Dermis microvascular lymphatic vessel endothelial cell (primary cell): ENCODE measurements around the gene PDLIM5. TPM values are rescaled to one million over a fixed set of nuclear protein-coding genes. Genes with fewer than 3 reads are reported as not detected.
"Not testable (repeated sequence)": the region's sequence is repeated elsewhere in the genome, so short reads cannot be mapped to it uniquely, and the experiment has no call there.

Experiments used
- DNase-seq, 2 donors: peaks; one replicate each; pipeline versions ENCODE4 v3.0.0 to v3.0.0-alpha.2; 2010; ENCODE audit warnings: low read depth in 2 of 2
- total RNA-seq: library from RNA; depleted of rRNA; stranded (reverse); fragments of >200 nt; gene quantifications from 2 replicates; pipeline ENCODE4 v1.2.1, GENCODE V29; 2014

Gene PDLIM5
- total RNA-seq, 1 donor from 2014 or later, result 71.0 TPM

DNA sequence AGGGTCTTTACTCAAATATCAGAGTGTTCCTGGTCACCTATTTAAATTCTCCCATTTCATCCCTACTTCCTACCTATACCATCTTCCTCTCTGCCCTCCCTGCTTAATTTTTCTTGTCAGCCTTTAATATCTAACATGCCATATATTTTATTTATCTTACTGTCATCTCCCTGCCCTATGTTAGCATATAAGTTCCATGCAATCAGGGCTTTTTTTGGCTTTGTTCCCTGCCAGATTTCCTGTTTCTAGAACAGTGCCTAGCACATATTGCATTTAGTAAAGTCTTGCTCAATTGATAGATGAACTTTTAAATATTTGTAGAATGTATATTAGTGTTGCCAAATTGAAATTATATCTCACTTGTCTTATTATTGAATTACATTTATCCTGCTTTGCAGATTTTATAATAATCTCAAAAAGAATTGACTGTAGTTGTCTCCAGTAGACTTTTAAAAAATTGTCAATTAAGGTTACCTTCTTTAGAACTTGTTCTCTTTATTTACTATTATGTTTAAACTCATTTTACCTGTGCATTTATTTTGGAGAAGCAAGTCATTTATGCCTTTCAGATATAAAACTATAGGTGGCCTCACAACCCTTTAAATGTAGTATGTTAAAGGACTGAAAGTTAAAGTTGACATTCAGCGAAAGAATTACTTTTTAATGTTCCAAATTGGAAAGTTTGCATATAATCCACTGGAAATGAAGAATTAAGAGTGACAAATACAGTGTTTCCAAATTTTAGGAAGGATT is 197.8 kb downstream of the PDLIM5 start:
- DNase-seq, result peak; percentile 45 to 71

DNA sequence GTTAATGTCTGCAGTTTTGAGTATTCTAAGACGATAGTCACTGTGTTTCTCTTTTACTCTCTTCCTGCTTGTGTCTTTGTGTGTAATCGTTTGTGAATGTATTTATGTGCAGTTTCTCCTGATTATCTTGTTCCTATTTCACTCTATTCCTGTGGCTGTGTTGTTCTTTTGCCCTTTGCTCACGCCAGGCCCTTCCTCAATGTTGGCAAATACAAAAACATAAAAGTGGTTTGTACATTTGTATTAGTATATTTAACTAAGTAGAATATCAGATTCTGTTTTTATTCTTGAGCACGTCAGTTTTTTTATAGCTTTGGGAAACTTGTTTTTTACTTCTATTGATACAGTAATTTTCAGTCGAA is 198.4 kb downstream of the PDLIM5 start:
- DNase-seq, result peak in 1 of 2 donors; percentile 30

DNA sequence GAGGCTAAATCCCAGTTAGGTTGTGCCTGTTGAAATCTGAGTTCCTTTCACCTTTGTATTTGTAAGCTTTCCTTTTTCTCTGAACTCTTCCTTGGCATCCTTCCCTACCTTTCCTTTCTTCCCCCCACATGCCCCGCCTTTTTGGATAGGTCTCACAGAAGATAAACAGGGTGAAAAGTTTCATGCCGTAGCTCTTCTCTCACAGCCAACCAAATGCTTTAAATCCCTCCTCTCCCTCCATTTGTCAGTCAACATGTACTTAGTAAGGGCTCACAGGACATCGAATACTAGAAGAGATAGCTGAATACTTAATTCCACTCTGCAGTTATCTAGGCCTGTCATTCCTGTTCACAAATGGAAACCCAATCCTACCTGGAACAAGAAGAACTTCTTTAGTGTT is 198.9 kb downstream of the PDLIM5 start:
- DNase-seq, result peak in 1 of 2 donors; percentile 35

DNA sequence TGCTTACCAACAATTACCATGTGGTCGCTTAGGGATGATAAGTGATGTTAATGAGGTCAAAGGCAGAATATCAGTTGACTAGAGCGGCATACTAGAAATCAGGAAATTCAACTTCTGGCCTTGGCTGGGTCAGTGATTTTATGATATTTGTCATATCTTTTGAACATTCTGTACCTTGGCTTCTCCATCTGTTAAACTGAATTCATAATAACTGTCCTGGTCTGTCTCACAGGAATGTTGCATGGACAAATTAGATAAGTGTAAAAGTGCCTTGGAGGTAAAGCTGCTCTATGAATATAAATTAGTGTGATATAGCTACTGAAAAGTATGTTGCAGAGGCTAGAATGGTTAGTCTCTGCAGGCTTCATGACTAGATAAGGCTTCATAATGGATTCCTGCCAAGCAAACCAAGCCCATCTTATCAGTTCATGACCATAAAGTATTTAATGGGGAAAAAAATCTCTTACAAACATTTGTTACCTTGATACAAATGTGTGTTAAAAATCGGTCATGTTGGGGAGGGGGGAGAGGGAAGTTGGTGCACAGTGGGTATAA is 201.4 kb downstream of the PDLIM5 start:
- no peak for DNase-seq

DNA sequence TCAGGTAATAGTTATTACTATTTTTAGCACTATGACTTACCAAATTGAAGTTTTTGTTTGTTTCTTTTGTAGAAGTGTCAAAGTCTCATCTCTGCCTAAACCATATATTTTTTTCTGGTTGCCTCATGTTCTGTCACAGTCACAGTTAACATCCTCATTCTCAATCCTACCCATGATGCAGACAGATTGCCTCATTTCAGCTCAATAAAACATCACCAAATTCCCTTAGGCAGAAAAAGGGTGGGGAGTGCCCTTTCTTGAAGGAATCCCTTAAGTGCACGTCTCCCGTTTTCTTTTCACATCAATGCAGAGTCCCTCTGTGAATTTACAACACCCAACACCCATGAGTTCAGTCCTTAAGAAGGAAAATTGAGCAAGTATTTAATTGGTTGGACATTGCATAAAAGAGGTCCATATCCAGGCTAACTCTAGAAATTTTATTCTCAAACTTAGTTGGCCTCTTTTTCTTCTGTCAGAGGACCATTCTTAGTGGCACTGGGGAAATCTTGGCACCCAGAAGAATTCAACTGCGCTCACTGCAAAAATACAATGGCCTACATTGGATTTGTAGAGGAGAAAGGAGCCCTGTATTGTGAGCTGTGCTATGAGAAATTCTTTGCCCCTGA is 202.4 kb downstream of the PDLIM5 start:
- DNase-seq, result no peak

DNA sequence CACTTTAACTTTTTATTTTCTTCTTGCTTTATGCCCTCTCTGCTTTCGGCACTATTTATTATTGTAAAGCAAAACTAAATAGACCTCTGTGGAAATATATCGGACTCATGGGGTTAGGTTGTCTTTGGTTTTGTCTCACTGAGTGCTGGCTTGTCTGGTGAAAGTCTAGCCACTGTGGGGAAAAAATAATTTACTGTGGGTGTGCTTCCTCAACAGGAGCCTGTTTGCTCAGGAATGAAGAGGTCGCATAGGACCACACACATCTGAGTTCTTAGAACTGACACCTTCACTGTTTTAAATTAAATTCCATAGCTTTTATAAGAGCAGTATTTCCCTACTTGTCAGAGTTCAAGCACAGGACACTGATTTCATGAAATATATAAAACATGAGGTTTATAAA is 203.0 kb downstream of the PDLIM5 start:
- no peak for DNase-seq

DNA sequence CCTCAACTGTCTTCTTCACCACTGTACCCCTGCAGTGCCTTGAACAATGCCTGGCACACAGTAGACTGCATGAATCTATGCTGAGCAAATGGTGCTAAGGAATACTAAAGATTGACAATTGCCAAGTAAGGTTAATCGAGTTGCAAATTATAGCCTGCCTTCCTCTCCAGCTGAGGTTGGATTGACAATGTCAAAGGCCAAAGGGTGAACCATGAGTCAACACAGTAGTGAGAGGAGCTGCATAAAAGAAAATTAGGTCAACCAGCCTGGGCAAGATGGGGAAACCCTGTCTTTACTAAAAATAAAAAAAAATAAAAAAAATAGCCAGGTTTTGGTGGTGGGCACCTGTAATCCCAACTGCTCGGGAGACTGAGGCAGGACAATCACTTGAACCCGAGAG is 208.9 kb downstream of the PDLIM5 start:
- DNase-seq, result no peak

DNA sequence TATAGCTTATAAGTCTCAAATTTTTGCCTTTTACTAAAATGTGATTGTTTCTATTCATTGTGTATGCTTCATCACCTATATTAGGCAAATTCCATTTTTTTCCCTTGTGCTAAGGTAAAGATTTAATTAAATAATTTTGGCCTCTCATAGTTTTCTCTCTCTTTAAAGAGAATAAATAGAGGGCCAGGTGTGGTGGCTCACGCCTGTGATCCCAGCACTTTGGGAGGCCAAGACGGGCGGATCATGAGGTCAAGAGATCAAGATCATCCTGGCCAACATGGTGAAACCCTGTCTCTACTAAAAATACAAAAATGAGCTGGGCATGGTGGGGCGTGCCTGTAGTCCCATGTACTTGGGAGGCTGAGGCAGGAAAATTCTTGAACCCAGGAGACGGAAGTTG is 213.3 kb downstream of the PDLIM5 start:
- not testable (repeated sequence) for DNase-seq

DNA sequence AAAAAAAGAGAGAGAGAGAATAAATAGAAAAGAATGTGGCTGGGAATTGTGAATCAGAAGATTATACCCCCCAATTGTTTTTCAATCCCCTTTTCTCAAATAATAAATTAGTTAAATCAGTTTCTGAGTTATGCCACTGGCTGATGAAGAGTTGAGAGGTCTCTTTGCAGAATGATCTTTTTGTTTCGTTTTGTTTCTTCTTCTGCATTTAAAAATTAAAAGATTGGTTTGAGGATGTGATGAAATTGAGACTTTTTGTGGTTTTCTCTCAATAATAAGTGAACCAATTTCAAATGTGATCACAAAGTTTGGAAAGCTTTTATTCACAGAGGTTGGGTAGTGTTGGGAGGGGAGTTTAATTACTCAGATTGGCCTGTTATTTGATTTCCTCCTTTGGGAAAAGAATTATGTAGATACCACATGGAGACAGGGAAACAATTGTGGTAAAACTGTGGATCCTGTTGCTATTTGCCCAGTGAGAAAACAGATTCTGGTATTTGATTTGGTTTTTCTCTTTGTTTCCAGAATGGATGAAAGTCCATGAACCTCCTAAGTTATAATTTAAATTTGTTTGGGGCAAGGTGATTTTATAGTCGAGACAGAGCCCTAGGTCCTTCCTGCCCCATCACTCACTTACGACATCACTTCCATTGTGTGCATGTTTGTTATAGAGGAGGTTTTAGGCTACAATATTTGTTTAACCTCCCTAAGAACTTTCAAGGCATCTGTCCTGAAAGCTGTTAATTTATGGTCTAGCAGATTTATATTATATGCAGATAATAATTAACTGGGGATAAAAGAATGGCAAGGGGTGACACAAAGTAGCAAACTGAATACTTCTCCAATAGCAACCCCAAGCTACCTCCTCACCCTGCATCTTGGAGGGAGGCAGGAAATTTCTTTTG is 214.0 kb downstream of the PDLIM5 start:
- DNase-seq, result no peak

DNA sequence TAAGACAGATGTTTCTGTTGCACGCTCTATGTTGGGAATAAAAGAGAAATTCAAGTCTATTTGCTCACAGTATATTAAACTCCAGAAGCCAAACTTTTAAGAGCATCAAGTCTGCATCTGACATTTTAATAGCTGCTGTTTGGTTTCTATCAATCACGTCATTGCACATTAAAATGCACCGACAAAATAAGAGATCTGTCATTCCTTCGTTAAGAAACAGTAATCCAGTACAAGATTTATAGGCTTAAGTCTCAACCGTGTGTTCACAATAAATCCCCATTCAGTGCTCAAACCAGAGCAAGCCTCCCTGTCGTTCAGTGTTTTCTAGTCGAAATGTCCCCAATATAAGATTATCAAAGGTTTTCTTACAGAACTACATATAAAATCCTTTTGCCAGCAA is 217.0 kb downstream of the PDLIM5 start:
- no peak for DNase-seq

DNA sequence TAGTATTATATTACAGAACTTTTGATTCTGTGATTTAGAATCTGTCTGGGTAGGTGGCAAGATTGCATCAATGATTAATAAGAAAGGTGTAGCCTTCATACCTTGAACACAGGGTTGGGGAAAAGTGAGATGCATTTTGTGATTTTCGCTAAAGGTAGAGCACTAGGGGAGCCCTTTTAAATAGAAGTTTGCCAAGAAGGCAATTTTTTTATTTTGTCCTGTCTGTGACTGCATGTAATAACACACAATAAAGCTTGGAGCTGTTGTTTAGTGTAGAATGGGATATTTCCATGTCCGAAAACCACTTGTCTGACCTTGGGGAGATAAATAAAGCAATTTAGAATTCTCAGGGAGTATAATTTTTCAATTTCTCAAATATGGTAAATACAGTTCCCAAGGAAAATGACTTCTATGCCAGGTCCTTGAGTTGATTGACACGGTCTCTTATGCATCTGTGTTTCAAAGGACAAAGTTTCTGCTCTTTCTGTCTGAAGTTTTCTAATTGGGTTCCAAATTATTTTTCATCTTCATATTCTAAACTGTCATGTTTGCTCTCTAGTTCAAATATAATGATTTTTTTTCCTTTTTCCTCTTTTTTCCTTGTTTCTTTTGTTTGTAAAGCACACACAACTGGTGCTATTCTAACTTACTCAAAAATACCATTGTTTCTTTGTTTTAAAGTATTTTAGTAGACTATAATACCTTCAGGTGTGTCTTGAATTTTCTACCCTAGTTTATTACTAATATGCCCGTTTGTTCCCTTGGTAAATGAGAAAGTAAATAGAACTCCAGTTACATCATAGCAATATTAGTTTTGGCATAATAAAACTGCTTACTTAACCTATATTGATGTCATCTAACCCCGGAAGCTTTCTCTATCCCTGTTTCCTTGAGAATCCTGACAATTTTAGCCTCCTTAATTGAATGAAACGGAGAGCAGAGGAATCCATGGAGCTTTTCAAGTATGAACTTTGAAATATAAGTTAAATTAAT is 218.2 kb downstream of the PDLIM5 start:
- peak; percentile 3 to 42 for DNase-seq

DNA sequence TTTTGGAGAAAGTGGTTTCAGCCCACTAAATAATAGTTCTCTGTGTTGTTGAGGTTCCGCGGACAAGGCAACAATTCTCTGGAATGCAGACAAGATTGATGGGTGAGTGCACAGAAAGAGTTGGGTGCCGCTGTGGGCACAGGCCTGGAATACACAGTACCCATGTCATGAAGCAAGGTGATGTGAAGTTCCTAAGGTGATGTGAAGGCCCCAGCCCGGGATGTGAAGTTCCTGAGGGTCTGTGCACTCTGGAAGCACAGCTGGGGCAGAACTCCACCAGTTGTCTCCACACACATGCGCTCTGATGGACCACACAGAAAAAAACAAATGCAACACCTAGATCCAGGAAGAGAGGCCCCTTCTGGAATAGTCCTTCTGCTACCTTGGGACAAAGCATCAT is 219.4 kb downstream of the PDLIM5 start:
- no peak for DNase-seq

DNA sequence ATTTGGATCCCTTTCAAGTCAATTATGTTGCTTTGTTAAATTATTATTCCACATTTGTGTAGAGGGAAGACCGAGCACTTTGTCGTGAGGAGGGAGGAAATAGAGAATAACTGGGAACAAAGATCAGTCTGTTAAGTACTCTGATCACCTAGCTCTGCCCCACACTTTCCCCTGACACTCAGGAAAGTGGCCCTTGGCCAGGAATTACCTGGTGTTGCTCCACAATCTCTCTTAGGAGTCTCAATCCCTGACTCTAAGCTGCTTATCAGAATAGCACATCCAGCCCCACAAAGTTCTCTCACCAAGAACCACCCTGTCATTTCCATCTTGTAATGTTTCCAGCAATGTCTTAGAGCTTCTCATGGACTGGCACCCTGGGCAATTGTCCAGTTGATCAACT is 222.2 kb downstream of the PDLIM5 start:
- no peak for DNase-seq

DNA sequence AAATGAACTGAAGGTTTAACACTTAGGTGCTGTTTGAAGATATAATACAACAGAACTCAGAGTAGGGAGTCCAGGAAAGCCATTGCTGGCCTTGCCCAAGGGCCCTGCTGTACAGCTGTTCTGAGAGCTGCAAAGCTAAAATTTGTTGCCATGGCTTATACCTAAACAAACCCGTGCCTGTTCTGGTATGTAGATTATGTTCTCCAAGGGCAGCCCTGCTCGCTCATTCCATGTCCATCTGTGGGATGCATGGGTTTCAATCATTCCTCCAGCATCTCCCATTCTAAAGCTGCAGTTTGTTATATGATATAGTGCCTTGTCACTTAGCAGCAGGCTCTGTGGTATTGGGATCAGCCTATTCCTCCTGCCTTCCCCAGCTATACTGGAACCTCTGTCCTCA is 225.2 kb downstream of the PDLIM5 start:
- no peak for DNase-seq

DNA sequence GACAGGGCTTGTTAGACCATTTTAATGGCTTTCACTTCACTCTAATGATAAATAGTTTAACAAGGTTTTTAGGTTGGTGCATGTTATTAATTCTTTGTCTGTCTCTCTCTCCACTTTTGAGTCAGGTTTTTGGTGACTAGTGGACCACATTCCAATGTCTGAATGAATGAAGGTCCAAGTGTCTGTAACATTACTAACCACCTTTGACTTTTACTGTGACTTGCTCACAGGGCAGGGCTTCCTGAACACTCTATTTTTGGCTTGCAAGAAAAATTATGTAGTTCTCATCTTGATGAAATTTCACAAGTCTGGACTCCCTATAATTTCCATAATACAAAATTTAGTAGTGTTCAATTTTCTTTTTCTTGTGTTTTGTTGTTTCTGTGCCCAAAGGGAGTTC is 227.2 kb downstream of the PDLIM5 start:
- no peak for DNase-seq

DNA sequence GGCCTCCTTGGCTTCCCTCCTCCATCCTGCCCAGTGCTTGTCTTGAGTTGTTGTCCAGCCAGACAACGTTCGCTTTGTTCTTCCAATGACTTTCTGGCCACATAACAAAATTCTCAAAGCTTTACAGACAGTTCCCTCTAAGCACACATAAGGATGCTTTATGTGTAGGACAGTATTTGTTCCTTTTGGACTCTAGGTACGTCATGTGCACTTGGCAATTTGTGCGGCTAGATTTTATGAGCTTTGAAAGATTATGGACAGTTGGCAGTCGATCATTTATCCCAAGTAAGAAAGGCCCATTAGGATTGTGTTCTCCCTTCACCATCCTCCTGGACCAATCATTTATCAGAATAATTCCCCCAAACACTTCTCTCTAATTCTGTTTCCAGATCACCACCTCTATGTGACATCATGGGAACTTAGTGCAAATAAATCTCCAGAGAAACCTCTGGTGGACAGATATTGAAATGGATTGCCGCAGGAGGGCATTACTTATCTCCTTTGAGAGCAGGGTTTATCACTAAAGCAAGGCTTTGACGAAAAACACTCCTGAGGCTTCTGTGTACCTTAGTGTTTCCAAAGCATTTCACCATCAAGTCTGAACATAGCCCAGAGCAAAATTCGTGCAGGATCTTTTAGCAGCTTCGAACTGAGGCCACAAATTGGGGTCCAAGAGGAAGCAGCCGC is 228.6 kb downstream of the PDLIM5 start:
- no peak for DNase-seq

DNA sequence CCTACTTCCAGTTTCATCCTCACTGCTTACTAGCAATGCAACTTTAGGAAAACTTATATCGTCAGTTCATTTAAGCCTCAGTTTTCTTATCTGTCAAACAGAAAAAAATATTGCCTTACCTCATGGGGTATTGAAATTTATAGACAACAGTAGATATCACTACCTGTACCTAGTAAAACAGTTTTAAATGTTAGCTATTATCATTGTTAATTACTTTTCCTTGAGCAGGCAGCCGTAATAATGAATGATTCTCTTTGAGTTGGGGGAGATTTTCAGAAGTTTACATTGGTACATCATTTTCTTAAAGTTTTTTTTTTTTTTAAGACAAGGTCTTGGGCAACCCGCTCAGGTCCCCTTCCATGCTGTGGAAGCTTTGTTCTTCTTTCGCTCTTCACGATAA is 234.3 kb downstream of the PDLIM5 start:
- DNase-seq, result no peak

DNA sequence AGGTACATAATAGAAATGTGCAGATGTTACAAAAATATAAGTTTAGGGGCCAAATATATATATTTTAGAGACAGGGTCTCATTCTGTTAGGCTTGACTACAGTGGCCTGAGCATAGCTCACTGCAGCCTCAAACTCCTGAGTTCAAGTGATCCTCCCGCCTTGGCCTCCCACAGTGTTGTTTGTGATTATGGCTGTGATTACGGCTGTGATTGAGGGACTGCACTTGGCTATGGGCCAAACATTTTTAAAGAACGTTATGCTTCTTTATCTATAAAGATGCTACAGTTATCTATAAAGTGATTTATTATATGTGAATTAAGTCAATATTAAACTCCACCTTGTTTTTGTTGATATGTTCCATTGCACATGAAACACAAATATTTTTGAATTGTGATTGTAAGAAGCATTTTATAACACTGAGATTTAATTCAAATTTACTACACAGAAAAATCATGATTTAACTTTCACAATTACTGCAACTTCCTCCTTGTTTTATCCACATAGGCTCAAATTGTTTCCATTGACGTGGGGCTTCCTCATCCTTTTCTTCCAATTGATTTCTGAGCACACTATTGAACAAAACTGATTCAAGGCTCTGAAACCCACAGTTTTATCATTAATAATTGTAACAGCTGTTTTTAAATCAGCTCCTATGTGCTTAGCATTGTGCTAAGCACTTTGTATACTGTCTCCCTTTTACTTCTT is 237.6 kb downstream of the PDLIM5 start:
- DNase-seq, result no peak

DNA sequence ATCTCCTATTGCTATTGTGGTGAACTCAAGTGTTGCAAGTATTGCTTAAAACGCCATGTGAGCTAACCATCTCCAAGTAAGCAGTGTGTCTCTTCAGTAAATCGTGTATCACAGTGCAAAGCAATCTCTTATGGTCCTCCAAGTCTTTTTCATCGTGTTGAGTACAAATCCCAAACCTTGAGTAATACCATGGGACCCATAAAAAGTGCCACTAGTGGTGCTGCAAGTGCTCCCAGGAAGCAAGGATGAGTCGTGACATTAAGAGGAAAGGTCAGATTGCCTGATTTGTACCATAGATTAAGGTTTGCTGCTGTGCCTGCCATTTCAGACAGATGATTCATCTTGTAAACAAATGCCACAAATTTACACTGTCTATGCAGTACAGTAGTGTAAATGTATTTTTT is 239.1 kb downstream of the PDLIM5 start:
- no peak for DNase-seq

DNA sequence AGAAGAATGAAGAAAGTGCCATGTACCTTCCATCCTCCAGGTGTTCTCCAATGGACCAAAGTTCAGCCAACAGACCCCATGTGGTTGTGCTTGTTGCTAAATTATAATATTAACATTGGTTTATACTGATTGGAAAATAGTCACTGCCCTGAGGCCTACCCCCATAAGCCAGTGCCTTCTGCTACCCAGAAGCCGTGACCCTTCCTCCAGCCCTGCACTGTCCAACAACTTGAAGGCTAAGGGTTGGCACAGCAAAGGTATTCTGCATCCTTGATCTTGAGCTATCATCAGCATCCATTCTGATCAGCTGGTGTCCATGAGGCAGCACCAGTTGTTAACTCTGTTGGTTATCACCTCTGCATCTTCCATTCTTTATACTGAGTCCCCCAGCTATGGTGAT is 239.8 kb downstream of the PDLIM5 start:
- no peak for DNase-seq
